Tibial artery (tissue), 4 donors: ENCODE data around the gene CDC5L.

Experiments used
- DNase-seq, 2 donors: peaks; one replicate each; pipeline ENCODE4 v3.0.0-alpha.2; 2019
- H3K27ac ChIP-seq, 2 donors: fragments of 200-600 bp; sonication (generic) in 1 of 2; 1 replicate in 1 of 2; 2 replicates in 1 of 2; pipeline ENCODE4 v1.5.1; 2018 to 2019; ENCODE audit warnings: mild to moderate bottlenecking in 1 of 2
- H3K27me3 ChIP-seq, 2 donors: fragments of 200-600 bp; sonication (generic) in 1 of 2; one replicate each; pipeline versions ENCODE4 v1.5.1 to v1.6.0; 2016 to 2019
- H3K36me3 ChIP-seq, 3 donors: fragments of 200-600 bp; sonication (generic) in 2 of 3; one replicate each; pipeline ENCODE4 v1.5.1; 2016 to 2019; ENCODE audit warnings: mild to moderate bottlenecking in 2 of 3
- H3K4me1 ChIP-seq, 4 donors: fragments of 200-600 bp; sonication (generic) in 2 of 4; 1 replicate in 3 of 4; 2 replicates in 1 of 4; pipeline ENCODE4 v1.5.1; 2016 to 2019
- H3K4me3 ChIP-seq, 2 donors: fragments of 200-600 bp; sonication (generic) in 1 of 2; 1 replicate in 1 of 2; 2 replicates in 1 of 2; pipeline ENCODE4 v1.5.1; 2018 to 2019; ENCODE audit warnings: mild to moderate bottlenecking in 2 of 2
- H3K9me3 ChIP-seq, 3 donors: fragments of 200-600 bp; sonication (generic) in 1 of 3; one replicate each; pipeline ENCODE4 v1.5.1; 2016 to 2019
- intact Hi-C: fragments of 100-400 bp; cut with DNase I; formaldehyde crosslinking; loops from one replicate; pipeline ENCODE4 v1.15.0; 2023; ENCODE audit warnings: low total_unique reads
- TF ChIP-seq, protein P1 (sequence below), 2 experiments: fragments of 200-600 bp in 1 of 2; fragments of 450-650 bp in 1 of 2; IDR thresholded peaks; one replicate each; pipeline ENCODE4 v1.5.1; 2017 to 2019; ENCODE audit warnings: antibody characterized with exemption in 2 of 2, mild to moderate bottlenecking in 1 of 2, moderate library complexity in 1 of 2

Gene CDC5L

DNA sequence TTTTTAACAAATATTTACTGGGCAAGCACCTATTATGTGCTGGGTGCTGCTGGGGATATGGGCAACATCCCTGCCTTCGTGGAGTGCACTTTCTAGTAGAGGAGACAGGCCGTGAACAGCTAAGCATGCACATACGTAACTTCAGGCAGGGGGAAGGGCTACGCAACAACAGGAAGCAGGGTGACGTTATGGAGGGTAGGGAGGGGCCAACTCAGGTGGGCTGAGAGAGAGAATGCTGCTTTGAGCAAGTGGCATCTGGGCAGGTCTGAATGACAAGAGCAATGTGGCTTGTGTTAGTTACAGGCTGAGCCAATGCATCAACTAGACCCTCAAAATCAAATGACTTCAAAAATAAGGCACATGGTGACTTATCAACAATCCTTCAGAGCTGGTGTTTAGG, 112.1 kb downstream of the CDC5L start:
- peaks cover 0 to 5% (median 0%) of the 10 kb centered on the region in 4 donors for H3K4me1 ChIP-seq
- no peak overlapping the region for H3K4me3 ChIP-seq
- H3K9me3 ChIP-seq, result peaks cover 0 to 3% (median 0%) of the 10 kb centered on the region in 3 donors
- no peak for DNase-seq
- TF ChIP-seq, protein P1, sequence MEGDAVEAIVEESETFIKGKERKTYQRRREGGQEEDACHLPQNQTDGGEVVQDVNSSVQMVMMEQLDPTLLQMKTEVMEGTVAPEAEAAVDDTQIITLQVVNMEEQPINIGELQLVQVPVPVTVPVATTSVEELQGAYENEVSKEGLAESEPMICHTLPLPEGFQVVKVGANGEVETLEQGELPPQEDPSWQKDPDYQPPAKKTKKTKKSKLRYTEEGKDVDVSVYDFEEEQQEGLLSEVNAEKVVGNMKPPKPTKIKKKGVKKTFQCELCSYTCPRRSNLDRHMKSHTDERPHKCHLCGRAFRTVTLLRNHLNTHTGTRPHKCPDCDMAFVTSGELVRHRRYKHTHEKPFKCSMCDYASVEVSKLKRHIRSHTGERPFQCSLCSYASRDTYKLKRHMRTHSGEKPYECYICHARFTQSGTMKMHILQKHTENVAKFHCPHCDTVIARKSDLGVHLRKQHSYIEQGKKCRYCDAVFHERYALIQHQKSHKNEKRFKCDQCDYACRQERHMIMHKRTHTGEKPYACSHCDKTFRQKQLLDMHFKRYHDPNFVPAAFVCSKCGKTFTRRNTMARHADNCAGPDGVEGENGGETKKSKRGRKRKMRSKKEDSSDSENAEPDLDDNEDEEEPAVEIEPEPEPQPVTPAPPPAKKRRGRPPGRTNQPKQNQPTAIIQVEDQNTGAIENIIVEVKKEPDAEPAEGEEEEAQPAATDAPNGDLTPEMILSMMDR (IDR thresholded peaks at IDR 0.05), result no peak
- H3K27me3 ChIP-seq, result peaks cover 0 to 21% of the 10 kb centered on the region in 2 donors
- H3K27ac ChIP-seq, result no peak overlapping the region
- H3K36me3 ChIP-seq, result no peaks in the 10 kb centered on the region
- intact Hi-C loops, result no loop called here
